Left lung (tissue), 10 donors: Measurements from ENCODE around the gene ATF6. TPM values are rescaled to one million over a fixed set of nuclear protein-coding genes. Genes with fewer than 3 reads are reported as not detected.

ENCODE experiments used
- ATAC-seq: fragments of 200-7000 bp; cut with Tn5 transposase; one replicate; pipeline ENCODE4 v1.9.1; 2020; ENCODE audit warnings: moderate library complexity
- DNase-seq, 4 donors: peaks; one replicate each; pipeline ENCODE4 v3.0.0-alpha.2; 2013 to 2020
- H3K27ac ChIP-seq, 2 donors: fragments of 200-600 bp; sonication (generic) in 1 of 2; one replicate each; pipeline versions ENCODE4 v1.5.0 to v1.8.0; 2020 to 2021
- H3K27me3 ChIP-seq, 2 donors: fragments of 200-600 bp; sonication (generic) in 1 of 2; one replicate each; pipeline versions ENCODE4 v1.5.0 to v1.8.0; 2020 to 2021
- H3K36me3 ChIP-seq, 2 donors: fragments of 200-600 bp; sonication (generic) in 1 of 2; one replicate each; pipeline versions ENCODE4 v1.5.0 to v1.8.0; 2020 to 2021
- H3K4me1 ChIP-seq, 2 donors: fragments of 200-600 bp; one replicate each; pipeline ENCODE4 v1.8.0; 2021
- H3K4me3 ChIP-seq, 2 donors: fragments of 200-600 bp; sonication (generic) in 1 of 2; one replicate each; pipeline versions ENCODE4 v1.5.0 to v1.8.0; 2020 to 2021; ENCODE audit warnings: mild to moderate bottlenecking in 1 of 2
- H3K9me3 ChIP-seq, 2 donors: fragments of 200-600 bp; sonication (generic) in 1 of 2; one replicate each; pipeline versions ENCODE4 v1.5.0 to v1.8.0; 2020 to 2021
- intact Hi-C, 2 donors: fragments of 100-400 bp; cut with DNase I; formaldehyde crosslinking; loops; one replicate each; pipeline versions ENCODE4 v1.11.2 to v1.14.2; 2022
- polyA plus RNA-seq, 6 donors: library from polyadenylated mRNA; unstranded; fragments of 120-200 nt; gene quantifications; one replicate each; pipeline ENCODE4 v1.2.1, GENCODE V29; 2013; ENCODE audit not compliant: insufficient read length in 6 of 6
- total RNA-seq, 2 donors: library from RNA; stranded (reverse); fragmentation: NEBNext Ultra II Directional; extraction: Animal tissue kit (Norgen Biotek cat#: 25700); gene quantifications; one replicate each; pipeline ENCODE4 v1.2.1, GENCODE V29; 2021
- TF ChIP-seq, protein P1 (sequence below), 2 donors: fragments of 200-600 bp; sonication (generic) in 1 of 2; IDR thresholded peaks; one replicate each; pipeline versions ENCODE4 v1.5.0 to v1.8.0; 2021; ENCODE audit warnings: antibody characterized with exemption in 2 of 2
- donor health status: DM: no; HTN: yes; CAD: no.
- donor health status: DM: no; HTN: no; CAD: no.

Gene ATF6
- total and polyA plus RNA-seq, 8 donors: 26.3 to 32.6 (median 29.5) TPM

DNA sequence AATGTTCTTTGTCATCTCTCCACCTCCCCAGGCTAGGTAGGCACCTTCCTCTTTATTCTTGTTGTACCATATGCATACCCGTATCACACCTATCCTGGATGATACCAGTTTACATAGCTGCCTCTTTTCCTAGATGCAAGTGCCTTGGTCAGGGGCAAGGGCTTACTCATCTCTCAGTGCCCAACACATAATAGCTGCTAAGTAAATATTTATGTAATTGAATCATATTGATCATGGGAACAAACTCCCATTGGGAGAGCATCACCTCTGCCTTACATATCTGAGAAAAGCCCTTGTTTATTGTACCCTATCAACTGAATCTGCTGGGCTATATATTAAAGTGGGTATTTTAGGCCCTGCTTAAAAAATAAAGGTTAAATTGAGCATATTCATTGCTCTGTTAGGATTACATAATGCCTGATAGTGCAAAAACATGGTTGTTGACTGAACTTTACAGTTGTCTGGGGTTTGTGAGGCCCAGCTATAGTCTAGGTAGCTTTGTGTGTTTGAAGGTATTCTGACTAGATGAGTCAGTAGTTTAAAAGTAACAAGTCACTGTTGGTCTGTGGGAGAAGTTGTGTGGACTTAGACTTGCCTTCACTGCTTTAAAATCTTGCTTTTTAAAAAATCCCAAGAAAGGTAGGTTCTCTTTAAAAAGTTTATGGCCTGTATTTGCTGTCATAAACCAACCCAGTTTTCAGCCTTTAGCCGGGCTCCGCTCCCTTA is 174.9 kb downstream of the ATF6 start:
- H3K4me1 ChIP-seq: no peaks in the 10 kb centered on the region
- intact Hi-C loops: no loop called here
- H3K36me3 ChIP-seq: peaks cover 0 to 43% of the 10 kb centered on the region in 2 donors
- H3K27me3 ChIP-seq: no peaks in the 10 kb centered on the region
- no peak overlapping the region for H3K4me3 ChIP-seq
- no peaks in the 10 kb centered on the region for H3K9me3 ChIP-seq
- ATAC-seq (no peak), DNase-seq (no peak)
- no peak overlapping the region for H3K27ac ChIP-seq
- TF ChIP-seq, protein P1, sequence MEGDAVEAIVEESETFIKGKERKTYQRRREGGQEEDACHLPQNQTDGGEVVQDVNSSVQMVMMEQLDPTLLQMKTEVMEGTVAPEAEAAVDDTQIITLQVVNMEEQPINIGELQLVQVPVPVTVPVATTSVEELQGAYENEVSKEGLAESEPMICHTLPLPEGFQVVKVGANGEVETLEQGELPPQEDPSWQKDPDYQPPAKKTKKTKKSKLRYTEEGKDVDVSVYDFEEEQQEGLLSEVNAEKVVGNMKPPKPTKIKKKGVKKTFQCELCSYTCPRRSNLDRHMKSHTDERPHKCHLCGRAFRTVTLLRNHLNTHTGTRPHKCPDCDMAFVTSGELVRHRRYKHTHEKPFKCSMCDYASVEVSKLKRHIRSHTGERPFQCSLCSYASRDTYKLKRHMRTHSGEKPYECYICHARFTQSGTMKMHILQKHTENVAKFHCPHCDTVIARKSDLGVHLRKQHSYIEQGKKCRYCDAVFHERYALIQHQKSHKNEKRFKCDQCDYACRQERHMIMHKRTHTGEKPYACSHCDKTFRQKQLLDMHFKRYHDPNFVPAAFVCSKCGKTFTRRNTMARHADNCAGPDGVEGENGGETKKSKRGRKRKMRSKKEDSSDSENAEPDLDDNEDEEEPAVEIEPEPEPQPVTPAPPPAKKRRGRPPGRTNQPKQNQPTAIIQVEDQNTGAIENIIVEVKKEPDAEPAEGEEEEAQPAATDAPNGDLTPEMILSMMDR (IDR thresholded peaks at IDR 0.05): no peak

DNA sequence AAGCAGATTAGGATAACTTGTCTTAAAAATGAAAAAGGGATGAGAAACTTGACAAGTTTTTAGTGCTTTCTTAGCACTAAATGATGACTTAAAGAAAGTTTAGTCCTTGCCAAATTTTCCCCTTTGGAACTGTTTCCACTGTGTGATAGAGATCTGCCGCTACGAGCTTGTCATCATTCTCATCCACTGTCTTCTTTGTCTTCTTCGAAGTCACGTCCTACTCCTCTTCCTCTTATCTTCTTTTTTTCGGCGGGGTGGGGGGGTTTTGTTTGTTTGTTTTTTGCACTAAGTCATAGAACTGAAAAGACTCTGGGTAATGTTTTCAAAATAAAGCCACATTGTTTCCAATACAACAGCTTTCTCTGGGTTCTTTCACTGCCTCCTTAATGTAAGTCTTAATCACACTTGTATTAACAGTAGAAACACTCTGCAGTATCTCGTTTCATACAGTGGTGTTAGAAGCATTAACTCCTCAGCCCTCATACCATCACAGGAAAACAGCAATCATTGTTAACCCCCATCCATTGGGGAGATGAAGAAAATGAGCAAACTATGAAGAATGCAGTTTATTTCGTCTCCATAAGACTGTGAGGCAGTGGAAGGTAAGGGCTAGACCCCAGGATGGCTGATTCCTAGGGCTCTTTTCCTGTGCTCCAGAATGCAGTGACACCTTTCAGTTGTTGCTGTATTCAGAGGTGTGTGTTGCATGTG is 175.8 kb downstream of the ATF6 start:
- no peak for ATAC-seq
- no peak for DNase-seq
- Histone ChIP-seq H3K4me1 (no peaks in the 10 kb centered on the region), H3K36me3 (peaks cover 0 to 38% of the 10 kb centered on the region in 2 donors), H3K9me3 (no peaks in the 10 kb centered on the region), H3K4me3 (no peak overlapping the region), H3K27ac (no peak overlapping the region), H3K27me3 (no peaks in the 10 kb centered on the region)
- intact Hi-C loops: no loop called here
- TF ChIP-seq, protein P1 (IDR thresholded peaks at IDR 0.05): no peak

DNA sequence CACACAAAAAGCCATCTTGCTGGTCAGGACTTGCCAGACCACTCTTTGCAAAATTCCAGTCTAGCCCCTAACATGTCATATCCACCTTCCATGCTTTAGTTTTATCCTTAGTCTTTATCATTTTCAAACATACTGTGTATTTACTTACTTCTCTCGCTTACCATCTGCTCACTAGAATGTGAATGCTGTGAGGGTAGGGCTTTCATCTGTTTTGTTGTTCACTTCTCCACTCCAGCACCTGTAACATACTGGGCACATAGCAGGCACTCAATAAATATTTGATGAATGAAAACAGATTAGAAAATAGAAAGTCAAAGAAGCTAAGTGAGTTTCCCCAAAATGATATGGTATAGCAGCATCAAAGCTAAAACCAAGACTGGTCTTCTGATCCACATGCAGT is 177.6 kb downstream of the ATF6 start:
- intact Hi-C loops: no loop called here
- TF ChIP-seq, protein P1 (IDR thresholded peaks at IDR 0.05): no peak

DNA sequence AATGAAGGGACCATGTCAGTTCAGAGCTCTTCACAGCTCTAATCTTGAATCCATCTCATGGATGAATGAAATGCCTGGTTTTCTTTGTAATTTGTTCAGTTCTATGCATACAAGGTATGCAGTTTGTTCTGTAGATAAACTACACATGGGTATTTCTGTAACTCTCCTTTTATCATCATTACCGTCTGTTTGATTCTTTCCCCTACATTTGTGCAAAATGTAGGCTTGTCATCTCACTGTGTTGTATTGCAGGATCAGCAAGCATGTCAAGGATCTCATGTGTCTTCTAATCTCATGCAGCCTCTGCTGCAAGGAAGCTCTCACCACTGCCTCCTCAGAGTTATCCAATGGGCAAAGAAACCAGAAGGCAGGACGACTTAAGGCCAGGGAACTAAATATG is 178.3 kb downstream of the ATF6 start:
- Histone ChIP-seq H3K27me3 (no peaks in the 10 kb centered on the region), H3K36me3 (peaks cover 0 to 38% of the 10 kb centered on the region in 2 donors), H3K4me3 (no peak overlapping the region), H3K4me1 (no peaks in the 10 kb centered on the region), H3K9me3 (no peaks in the 10 kb centered on the region), H3K27ac (no peak overlapping the region)
- TF ChIP-seq, protein P1 (IDR thresholded peaks at IDR 0.05): no peak
- DNase-seq (no peak), ATAC-seq (no peak)
- intact Hi-C loops: no loop called here

More for the DNA sequence above, 177.6 kb downstream of the ATF6 start:
- H3K4me1 ChIP-seq: no peaks in the 10 kb centered on the region
- no peak overlapping the region for H3K27ac ChIP-seq
- peaks cover 0 to 38% of the 10 kb centered on the region in 2 donors for H3K36me3 ChIP-seq
- no peaks in the 10 kb centered on the region for H3K9me3 ChIP-seq
- ATAC-seq: no peak
- no peak overlapping the region for H3K4me3 ChIP-seq
- H3K27me3 ChIP-seq: no peaks in the 10 kb centered on the region
- no peak for DNase-seq

DNA sequence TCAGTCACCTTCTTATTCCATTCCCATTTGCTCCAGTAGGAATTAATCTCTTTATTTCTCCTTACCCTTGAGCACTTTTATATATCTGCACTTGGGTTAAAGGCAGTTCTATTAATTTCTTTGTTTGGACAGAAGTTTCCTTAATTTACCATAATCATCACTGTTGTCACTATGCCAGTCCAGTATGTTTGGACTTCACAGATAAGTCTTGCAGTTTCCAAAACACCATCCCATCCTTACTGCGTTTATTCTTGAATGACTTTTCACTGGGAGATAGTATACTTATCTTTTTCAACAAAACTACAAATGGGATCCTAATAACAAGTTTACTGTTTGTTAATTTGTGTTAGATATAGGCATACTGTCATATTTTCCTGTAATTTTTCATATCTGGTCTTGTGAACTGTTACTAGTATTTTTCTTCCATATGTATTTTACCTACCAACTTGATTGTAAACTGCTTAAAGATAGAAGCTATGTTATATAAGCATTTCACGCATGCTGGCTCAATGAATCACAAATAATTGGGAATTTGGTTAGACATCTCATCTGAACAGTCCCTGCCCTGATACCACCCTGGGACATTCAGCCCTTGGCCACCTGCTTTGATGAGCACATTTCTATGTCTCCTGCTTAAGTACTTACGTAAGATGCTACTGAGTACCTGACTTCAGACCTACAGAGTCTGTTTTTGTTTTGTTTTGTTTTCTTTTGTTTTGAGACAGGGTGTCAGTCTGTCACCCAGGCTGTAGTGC is 179.4 kb downstream of the ATF6 start:
- ATAC-seq: no peak
- TF ChIP-seq, protein P1 (IDR thresholded peaks at IDR 0.05): no peak
- intact Hi-C loops: no loop called here

More for the DNA sequence above, 179.4 kb downstream of the ATF6 start:
- H3K36me3 ChIP-seq: peaks cover 0 to 38% of the 10 kb centered on the region in 2 donors
- DNase-seq: no peak
- H3K4me3 ChIP-seq: no peak overlapping the region
- no peaks in the 10 kb centered on the region for H3K9me3 ChIP-seq
- H3K27ac ChIP-seq: no peak overlapping the region
- no peaks in the 10 kb centered on the region for H3K4me1 ChIP-seq
- H3K27me3 ChIP-seq: no peaks in the 10 kb centered on the region
